ENCODE data around the gene ANKFN1. TPM values are rescaled to one million over a fixed set of nuclear protein-coding genes. Genes with fewer than 3 reads are reported as not detected.

Gene ANKFN1
- polyA plus RNA-seq, 3 donors, result not detected

GRCh38 chr17:56320443-56320842 is 167.2 kb downstream of the ANKFN1 start:
- TF ChIP-seq CTCF (IDR thresholded peaks at IDR 0.05), result no peak
- intact Hi-C loops (cut with micrococcal nuclease), result loop anchor here in 1 of 2 donors (10.0 kb wide), 1 partner anchor 166 kb away; the partner anchor contains the start of gene ANKFN1
- Histone ChIP-seq H3K36me3 (replicated peaks in 1 of 2; ENCODE audit: control insufficient read depth in 1 of 2, insufficient read depth in 2 of 2, low read length in 2 of 2) (no peaks in the 10 kb centered on the region), H3K27me3 (ENCODE audit: control insufficient read depth in 2 of 2, insufficient read depth in 2 of 2, low read length in 2 of 2) (no peaks in the 10 kb centered on the region), H3K4me2 (replicated peaks; ENCODE audit: extremely low read depth, low read length, poor library complexity, severe bottlenecking) (no peak overlapping the region), H3K79me2 (ENCODE audit: insufficient read depth, low read length) (no peaks in the 10 kb centered on the region), H4K20me1 (ENCODE audit: insufficient read depth, low read length) (no peaks in the 10 kb centered on the region), H3K9me3 (replicated peaks in 1 of 2; ENCODE audit: control insufficient read depth in 1 of 2, insufficient read depth in 1 of 2, low read length in 2 of 2) (no peaks in the 10 kb centered on the region), H3K27ac (ENCODE audit: low read depth in 1 of 2, low read length in 2 of 2) (no peak overlapping the region), H3K4me1 (ENCODE audit: control insufficient read depth in 1 of 2, insufficient read depth in 2 of 2, low read length in 2 of 2) (no peaks in the 10 kb centered on the region), H3K4me3 (replicated peaks in 1 of 3; ENCODE audit: low read depth in 2 of 3, low read length in 3 of 3) (no peak overlapping the region), H3K9ac (ENCODE audit: insufficient read depth, low read length, poor library complexity, severe bottlenecking) (no peak overlapping the region), H2AFZ (ENCODE audit: insufficient read depth, low read depth, low read length, poor library complexity, severe bottlenecking) (no peak overlapping the region)
- no peak for DNase-seq
- Mint-ChIP-seq H3K4me3 (no peak overlapping the region), H3K27ac (no peak overlapping the region), H3K36me3 (no peaks in the 10 kb centered on the region), H3K4me1 (peaks cover 2% of the 10 kb centered on the region), H3K9me3 (no peaks in the 10 kb centered on the region), H3K27me3 (ENCODE audit: low read depth in 3 of 3) (peaks cover 0 to 2% (median 0%) of the 10 kb centered on the region in 3 donors)
- 95% methylated on average over 6 of the region's 7 CpGs for WGBS (ENCODE audit: insufficient coverage)

- DNase-seq, result no peak
- Mint-ChIP-seq H3K27ac (peak overlapping the region in 1 of 7 donors; percentile 2), H3K27me3 (ENCODE audit: low read depth in 3 of 3) (peaks cover 0 to 2% (median 0%) of the 10 kb centered on the region in 3 donors), H3K9me3 (no peaks in the 10 kb centered on the region), H3K36me3 (no peaks in the 10 kb centered on the region), H3K4me3 (no peak overlapping the region), H3K4me1 (no peaks in the 10 kb centered on the region)
- no peak overlapping the region for H3K4me2 ChIP-seq (replicated peaks; ENCODE audit: extremely low read depth, low read length, poor library complexity, severe bottlenecking)
- H3K27me3 ChIP-seq (ENCODE audit: control insufficient read depth in 2 of 2, insufficient read depth in 2 of 2, low read length in 2 of 2), result no peaks in the 10 kb centered on the region
- H3K9me3 ChIP-seq (replicated peaks in 1 of 2; ENCODE audit: control insufficient read depth in 1 of 2, insufficient read depth in 1 of 2, low read length in 2 of 2), result no peaks in the 10 kb centered on the region
- no peak overlapping the region for H2AFZ ChIP-seq (ENCODE audit: insufficient read depth, low read depth, low read length, poor library complexity, severe bottlenecking)
- H3K4me1 ChIP-seq (ENCODE audit: control insufficient read depth in 1 of 2, insufficient read depth in 2 of 2, low read length in 2 of 2), result no peaks in the 10 kb centered on the region
- no peak overlapping the region for H3K27ac ChIP-seq (ENCODE audit: low read depth in 1 of 2, low read length in 2 of 2)
- no CpG with 5 or more reads among the region's 2 CpGs for WGBS (ENCODE audit: insufficient coverage)
- no peaks in the 10 kb centered on the region for H3K79me2 ChIP-seq (ENCODE audit: insufficient read depth, low read length)
- no peaks in the 10 kb centered on the region for H3K36me3 ChIP-seq (replicated peaks in 1 of 2; ENCODE audit: control insufficient read depth in 1 of 2, insufficient read depth in 2 of 2, low read length in 2 of 2)
- no peaks in the 10 kb centered on the region for H4K20me1 ChIP-seq (ENCODE audit: insufficient read depth, low read length)
- no peak overlapping the region for H3K4me3 ChIP-seq (replicated peaks in 1 of 3; ENCODE audit: low read depth in 2 of 3, low read length in 3 of 3)
- H3K9ac ChIP-seq (ENCODE audit: insufficient read depth, low read length, poor library complexity, severe bottlenecking), result no peak overlapping the region
- TF ChIP-seq CTCF (IDR thresholded peaks at IDR 0.05), result no peak
- intact Hi-C loops (cut with micrococcal nuclease), result loop anchor here in 1 of 2 donors (10.0 kb wide), 1 partner anchor 168 kb away; the partner anchor contains the start of gene ANKFN1
These were observed 169.7 kb downstream of the ANKFN1 start for GRCh38 chr17:56322991-56323390.
